GM18511 (cell line): Measurements from ENCODE around the gene ALG14.
A peak's percentile ranks its signal among the peaks of the same experiment; 100 is the strongest.
"Not testable (repeated sequence)": the region's sequence is repeated elsewhere in the genome, so short reads cannot be mapped to it uniquely, and the experiment has no call there.

Experiments
- ATAC-seq: cut with Tn5 transposase; IDR thresholded peaks from one replicate; pipeline ENCODE4 v1.9.1; 2021; ENCODE audit warnings: mild to moderate bottlenecking, moderate library complexity; ENCODE audit not compliant: unreplicated experiment

Gene ALG14

DNA sequence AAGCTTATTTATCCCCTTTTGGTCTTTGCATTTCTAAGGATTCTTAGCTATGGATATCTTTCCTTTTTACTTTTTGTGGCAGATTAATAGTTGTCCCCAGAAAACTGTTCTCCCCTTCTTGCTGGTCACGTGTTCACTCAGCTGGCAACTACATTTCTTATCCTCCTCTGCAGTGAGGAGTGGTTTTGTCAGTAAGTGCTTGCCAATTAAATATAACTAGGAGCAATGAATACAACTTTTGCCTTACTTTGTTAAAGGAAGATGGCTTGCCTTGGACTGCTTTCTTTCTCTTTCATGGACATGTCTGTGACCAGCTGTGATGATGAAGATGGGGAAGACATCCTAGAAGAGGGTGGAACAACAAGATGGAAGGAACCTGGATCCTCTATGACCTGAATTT lies 15.6 kb upstream of the ALG14 start:
- ATAC-seq: no peak

DNA sequence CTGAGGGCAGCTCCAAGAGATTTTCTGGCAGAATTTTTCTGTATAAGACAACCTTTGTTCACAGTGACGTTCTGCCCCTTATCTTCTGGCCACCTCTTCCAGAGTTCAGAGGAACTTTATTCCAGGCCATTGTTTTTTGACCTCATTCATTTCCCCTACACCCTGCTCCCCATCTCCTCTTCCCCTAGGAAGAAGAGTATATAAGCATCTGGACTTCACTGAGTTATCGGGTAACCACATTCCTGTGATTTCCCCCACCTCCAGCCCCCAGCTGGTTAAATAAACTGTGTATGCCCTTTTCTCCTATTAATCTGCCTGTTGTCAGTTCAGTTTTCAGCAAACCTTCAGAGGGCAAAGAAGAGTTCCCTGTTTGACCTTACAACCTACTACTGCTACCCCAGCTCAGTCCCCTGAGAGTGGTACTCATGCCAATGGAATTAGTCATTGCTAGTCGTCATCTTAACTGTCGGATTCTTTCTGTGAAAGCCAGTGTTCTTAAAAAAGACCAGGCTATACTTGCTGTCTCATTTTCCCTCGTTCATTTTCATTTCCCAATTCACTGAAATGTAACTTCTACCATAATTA lies 14.3 kb upstream of the ALG14 start:
- peak; percentile 73 for ATAC-seq

DNA sequence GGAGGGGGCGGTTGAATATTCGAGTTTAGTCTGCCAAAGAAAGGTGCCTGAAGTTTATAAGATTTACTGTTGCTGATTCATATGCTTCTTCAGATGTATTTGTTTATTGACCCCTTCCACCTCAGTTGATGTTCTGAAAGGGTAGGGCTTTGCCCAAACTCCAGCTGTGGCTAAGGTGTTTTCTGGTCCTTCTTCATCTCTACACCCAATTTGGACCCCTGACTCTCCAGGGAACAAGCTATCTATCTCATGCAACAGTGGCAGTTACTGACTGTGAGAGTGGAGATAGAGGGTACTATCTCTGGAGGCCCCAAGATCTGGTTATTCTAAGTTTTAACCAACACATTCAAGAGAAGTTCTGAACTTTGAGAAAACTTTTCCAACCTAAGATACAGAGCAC lies 12.6 kb upstream of the ALG14 start:
- ATAC-seq: no peak

DNA sequence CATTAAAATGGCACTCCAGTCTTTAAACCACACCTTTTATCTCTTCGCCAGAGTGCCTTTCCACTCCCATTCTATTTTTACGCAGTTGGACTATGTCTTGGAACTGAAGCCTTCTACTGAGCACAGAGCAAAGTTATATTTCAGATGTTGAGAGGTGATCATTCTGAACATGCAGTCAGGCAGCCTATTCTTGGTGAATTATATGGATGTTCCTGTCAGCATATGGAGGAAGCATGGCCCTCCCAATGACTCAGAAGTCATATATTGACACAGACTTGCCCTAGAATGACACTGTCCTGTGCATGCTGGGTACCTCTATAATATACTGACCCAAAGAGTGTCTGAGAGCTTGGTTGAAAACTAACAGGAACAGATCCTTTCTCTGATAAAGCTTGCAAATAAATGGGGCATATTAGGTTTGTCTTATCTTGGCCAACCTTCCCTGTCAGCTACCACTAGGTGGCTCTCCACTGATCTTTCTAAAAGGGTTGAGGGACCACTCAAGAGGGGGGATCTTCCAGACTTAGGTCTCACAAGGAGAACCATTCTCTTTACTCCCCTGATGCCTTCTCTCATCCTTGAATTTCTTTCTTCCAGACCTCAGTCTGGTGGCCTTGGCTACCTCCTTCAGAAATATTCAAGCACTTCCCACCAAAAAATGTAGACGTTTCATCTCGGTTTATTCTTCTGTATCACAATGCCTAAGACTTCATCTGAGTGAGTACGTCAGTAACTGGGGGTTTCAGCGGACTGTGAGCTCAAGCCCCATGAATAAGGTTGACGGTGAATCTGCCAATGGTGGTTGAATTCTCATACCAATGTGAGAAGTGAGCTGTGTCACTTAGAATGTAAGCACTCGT lies 11.8 kb upstream of the ALG14 start:
- ATAC-seq: peak; percentile 79

DNA sequence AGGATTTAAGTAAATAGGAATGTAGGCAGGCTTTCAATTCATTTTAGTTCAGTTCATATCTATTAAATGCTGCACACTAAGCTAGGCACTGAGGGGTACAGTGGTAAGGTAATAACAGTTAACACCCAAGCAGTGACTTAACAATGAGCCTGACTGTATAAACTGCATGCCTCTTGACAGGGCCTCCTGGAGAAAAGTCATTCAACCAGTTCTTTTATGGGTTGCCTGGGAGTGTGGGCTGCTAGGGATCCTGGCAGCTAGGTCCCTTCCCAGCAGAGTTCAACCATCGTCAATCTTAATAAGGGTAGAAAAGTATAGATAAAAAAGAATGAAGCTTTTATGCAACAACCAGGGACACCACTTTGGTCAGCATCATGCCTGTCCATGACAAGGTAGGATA lies 8.1 kb upstream of the ALG14 start:
- ATAC-seq: no peak

DNA sequence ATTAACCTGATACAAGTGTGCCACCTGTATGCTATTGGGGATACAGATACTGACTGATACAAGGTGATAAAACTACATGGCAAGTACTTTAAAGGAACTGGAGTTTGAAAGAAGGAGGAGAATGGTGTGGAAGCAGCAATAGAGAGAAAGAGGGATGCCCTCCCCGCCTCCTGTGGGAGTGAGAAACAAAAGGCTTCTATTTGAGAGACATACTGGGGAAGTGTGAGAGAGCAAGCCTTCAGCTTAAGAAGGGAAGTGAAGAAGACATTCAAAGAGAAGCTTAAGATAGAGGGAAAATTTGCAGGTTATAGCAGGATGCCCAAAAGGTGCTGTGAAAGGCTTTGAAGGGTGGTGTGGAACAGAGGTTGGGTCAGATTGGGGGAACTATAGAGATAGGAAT lies 7.7 kb upstream of the ALG14 start:
- ATAC-seq: no peak

DNA sequence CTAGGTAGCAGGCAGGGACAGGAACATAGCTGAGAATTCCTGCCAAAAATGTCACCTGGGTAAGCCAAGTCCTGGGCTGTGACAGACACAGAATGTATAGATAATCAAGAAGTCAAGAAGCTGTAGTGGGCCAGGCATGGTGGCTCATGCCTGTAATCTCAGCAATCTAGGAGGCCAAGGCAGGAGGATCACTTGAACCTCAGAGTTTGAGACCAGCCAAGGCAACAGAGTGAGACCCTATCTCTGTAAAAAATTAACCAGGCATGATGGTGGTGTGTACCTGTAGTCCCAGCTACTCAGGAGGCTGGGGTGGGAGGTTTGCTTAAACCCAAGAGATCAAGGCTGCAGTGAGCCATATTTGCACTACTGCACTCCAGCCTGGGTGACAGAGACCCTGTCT lies 3.3 kb upstream of the ALG14 start:
- ATAC-seq: no peak

DNA sequence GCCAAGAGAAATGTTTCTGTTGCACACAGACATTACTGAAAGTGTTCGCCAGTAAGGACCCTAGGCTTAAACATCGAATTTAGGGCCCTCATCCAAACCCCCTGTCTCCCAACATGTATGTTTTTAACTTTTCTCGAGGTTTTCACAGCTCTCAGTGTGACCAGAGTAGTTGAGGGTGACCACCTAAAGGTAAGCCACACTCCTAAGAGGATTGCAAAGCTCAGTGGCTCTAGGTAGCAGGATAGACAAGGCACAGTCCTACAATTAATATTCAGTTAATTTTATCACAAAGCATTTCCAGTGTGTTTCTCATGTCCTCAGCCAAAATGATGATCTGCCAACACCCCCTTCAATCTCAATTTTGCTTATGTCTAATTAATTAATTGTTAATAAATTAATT lies 695 bp upstream of the ALG14 start:
- ATAC-seq: no peak

DNA sequence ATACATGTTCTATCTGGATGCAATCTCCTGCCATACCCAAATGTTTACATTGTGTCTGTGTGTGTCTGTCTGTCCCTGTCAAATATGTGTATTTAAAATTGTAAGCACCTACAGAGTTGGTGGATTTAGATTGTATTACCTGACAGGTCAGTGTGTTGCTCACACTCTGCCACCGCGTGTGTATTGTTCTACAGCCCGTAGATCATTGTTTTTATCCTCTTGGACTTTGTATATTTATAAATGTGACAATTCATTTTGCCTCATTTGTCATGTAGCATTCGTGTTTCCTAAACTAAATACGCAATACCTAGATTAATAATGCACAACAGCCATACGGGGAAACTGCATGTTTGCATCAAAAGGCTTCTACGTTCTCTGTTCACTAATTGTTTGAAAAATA lies 634 bp downstream of the ALG14 start:
- no peak for ATAC-seq

DNA sequence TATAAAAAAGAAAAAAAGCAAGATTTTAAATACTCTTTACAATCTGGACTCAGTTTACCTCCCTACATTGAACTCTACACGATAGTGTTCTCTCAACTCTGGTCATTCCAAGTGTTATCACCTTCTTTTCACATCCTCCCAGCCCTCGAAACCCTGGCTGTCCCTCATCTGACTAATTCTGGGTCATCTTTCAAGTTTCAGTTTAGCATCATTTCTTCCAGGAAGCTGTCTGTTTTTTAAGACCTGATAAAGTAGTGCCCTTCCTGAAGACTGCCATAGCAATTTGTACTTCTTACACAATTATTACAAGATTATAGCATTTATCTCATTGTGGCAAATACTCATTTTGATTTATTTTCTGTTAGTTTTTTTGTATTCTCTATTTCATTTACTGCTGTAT lies 1.2 kb downstream of the ALG14 start:
- no peak for ATAC-seq

DNA sequence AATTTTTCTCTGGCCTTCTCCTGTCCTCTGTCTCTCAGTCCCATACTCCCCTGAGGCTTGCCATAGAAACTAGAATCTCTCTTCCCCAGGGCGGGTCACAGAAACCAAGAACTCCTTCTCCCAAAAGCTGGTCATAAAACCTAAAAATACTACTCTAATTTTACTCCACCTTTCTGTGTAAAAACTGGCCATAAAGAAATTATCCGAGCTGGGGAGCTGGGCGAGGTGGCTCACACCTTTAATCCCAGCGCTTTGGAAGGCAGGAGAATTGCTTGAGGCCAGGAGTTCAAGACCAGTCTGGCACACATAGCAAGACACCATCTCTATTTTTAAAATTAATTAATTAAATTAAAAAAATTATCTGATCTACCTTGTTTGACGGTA lies 3.0 kb downstream of the ALG14 start:
- ATAC-seq: no peak

DNA sequence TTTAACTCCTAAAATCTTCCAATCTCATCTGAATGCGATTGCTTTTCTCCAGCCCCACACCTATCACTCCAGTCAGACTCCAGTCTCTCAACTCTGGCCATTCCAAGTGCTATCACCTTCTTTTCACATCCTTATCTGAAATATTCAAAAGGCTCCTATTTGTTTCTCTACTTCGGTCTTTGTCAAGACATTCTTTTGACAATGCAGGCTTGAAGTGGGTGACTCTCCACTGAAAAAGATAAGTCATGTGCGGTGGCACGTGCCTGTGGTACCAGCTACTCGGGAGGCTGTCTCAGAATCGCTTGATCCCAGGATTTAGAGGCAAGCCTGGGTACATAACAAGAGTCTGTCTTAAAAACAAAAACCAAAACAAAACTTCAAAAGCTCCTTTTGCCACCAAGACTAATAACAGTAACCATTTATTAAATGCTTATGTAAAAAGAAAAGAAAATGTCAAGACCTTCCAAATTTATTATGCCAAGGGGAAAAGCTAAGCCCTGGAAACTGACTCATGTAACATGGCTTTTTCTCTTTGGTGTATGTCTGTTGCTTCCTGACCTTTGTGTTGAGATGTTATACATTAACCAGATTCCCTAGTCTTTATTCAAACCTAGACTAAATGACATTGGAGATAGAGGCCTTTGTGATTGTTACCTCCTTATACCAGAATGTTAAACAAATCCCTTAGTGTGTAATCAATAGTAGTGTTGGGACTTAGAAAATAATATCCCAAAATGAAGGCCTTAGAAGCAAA lies 3.6 kb downstream of the ALG14 start:
- no peak for ATAC-seq

DNA sequence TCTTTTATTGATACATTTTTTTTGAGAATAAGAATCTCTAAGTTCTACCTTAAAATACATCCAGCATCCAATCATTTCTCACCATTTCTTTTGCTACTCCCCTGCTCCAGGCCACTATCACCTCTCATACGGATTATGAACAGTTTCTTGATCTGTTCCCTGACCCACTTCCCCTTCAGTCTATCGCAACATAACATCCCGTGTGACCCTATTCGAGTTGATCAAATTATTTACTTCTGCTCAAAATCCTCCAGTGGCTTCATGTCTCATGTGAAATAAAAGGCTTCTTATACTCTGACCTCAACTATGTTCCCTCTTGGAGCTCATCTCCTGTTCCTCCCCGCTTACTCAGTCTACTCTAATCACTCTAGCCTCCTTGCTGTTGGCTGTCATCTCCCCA lies 5.2 kb downstream of the ALG14 start:
- ATAC-seq: no peak

DNA sequence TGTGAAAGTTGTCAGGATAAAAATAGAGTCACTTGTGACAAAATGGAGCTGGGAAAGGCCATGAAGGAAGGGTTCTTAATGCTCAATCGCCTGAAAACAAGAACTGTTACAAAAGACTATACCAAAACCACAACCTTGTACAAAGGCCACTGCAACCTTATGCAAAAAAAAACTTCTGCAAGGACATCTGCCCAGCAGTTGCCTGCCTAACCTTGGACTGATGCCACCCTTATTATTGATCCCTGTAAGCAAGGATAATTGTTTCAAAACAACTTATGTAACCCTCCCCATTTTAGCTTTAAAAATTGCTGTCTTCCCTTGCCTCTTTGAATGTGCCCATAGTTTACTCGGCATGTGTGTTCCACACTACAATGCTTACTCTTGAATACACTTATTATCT lies 5.7 kb downstream of the ALG14 start:
- ATAC-seq: peak; percentile 55

DNA sequence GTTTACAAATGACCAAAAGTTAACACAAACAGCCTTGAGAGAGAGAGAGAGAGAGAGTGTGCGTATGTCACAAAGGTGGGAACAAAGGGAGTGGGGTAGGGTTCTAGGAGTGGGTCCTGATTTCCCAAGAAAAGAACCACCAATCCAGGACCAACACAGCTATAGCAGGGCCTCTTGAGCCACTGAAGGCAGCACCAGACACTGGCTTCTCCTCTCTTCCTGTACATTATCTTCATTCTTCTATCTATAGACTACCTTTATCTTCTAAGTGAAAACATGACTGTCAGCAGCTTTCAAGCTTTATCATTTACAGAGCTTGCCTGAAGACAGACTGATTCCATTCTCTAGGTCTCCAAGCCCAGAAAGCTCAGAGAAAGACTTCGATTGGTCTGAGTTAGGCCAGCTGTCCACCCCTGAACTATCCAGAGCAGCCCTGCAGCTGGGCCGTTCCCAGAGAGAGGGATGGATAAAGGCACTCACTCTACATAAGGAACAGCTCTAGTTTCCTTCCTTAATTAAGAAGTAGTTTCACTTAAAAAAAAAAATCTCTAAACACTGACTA lies 11.2 kb downstream of the ALG14 start:
- no peak for ATAC-seq

DNA sequence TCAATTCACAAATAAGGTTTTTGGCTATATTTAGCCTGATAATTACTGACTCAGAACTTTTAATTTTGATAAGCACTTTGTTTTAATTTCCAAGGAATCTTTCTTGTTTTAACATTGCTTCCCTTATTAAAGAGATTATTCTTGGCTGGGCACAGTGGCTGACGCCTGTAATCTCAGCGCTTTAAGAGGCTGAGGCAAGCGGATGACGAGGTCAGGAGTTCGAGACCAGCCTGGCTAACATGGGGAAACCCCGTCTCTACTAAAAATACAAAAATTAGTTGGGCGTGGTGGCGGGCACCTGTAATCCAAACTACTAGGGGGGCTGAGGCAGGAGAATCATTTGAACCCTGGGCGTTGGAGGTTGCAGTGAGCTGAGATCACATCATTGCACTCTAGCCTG lies 13.8 kb downstream of the ALG14 start:
- ATAC-seq: no peak

DNA sequence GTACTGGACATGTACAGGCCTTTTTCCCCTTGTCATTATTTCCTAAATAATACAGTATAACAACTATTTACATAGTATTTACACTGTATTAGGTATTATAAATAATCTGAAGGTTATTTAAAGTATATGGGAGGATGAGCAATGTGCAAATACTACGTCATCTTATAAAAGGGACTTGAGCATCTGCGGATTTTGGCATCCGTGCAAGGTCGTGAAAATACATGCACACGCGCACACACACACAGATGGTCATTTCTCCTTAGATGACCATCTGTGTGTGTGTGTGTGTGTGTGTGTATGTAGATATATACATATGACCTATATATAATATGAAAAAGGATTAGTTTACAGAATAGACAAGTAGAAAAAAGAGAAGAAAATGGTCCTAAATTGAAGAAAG lies 15.4 kb downstream of the ALG14 start:
- ATAC-seq: no peak

DNA sequence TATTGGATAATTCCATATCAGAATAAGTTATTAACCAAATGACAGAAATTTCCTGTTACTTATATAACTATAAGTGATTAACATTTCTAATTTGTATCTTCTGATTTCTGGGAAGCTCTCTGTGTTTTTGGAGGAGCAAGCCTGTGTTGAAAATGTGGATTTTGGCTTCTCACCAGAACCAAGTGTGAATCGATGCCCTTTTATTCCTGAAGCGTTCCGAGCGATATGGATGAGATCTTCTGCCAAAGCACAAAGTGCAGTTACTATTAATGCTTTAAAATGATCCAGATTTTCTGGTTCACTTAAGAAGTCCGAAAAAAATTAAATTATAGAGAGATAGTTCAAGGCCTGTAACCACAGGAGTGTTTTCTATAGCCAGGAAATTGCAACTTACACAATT lies 22.8 kb downstream of the ALG14 start:
- no peak for ATAC-seq

DNA sequence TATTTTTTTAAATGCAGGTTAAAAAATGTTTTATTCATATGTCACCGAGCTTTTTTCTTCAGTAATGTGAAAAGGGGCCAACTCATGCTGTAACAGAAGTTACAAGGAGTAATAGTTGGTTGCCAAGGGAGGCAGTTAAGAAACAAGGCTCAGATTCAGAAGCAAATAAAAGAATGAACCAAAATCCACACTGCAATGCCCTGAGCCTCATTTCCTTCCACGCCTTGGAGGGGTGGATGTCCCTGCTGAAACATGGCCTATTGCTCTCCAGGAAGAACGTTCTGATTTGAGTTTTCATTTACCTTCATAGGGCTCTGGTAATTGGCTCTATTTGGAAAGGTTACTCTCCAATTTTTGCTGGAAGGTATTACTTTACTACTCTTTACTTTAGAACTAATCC lies 24.4 kb downstream of the ALG14 start:
- no peak for ATAC-seq

DNA sequence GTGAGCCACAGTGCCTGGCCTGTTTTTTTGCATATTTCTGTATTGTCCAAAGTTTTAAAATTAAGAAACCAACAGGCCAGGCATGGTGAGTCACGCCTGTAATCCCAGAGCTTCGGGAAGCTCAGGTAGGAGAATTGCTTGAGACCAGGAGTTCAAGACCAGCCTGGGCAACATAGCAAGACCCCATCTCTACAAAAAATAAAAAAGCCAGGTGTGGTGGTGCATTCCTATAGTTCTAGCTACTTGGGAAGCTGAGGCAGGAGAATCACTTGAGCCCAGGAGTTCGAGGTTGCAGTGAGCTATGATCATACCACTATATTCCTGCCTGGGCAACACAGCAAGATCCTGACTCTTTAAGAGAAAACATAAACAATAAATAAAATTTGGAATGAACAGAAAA lies 25.1 kb downstream of the ALG14 start:
- ATAC-seq: not testable (repeated sequence)

DNA sequence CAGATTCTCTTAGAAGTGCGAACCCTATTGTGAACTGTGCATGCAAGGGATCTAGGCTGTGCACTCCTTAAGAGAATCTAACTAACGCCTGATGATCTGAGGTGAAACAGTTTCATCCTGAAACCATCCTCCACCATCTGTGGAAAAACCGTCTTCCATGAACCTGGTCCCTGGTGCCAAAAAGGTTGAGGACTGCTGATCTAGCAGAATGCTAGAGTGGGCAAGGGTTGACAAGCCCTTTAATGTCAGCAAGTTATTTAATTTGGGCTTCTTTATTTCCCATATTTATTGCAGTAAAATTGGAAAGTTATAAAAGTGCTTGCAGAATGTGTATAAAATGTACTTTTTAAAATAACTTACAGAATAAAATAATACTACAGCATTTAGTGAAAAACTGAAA lies 26.4 kb downstream of the ALG14 start:
- ATAC-seq: no peak
